OCI-LY7 (cell line): Measurements from ENCODE around the gene YIPF6.

Experiments
- CTCF ChIP-seq: fragments of 200-600 bp; sonication (generic); conservative IDR thresholded peaks from 2 replicates; pipeline ENCODE4 v1.5.1; 2014; ENCODE audit warnings: mild to moderate bottlenecking, antibody characterized with exemption, low read length, moderate library complexity, mixed read lengths
- EZH2phosphoT487 ChIP-seq: fragments of 200-600 bp; sonication (generic); IDR thresholded peaks from 2 replicates; pipeline ENCODE4 v1.6.1; 2018; ENCODE audit warnings: low read depth, borderline replicate concordance, mild to moderate bottlenecking, mixed run types, antibody characterized with exemption, low read length, moderate library complexity, mixed read lengths

DNA sequence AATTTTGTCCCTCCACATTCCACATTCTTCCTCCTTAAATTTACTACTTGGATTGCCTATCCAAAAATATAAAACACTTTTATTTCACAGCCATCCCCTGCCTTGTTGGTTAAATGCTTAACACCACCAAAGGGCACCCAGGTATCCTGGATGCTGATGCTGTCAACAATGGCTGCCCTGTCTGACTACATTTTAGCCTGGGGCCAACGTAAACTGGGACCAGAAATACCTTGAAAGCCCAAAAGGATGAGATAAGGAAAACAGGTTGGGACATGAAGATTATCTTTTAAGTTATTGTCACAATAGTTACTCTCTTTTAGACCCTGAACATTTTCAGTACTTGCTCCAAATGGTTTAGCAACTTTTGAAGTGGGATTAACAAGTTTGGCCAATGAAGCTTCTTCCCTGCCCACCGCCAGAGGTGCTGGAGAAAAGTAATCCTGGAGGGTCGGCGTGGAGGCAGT, 775 bp upstream of the YIPF6 start:
- TF ChIP-seq CTCF, result no peak
- TF ChIP-seq EZH2phosphoT487, result no peak
